Spleen (tissue), 11 donors: ENCODE data around the gene MMP15. TPM values are rescaled to one million over a fixed set of nuclear protein-coding genes. Genes with fewer than 3 reads are reported as not detected.

Source experiments
- DNase-seq: peaks from one replicate; pipeline ENCODE4 v3.0.0-alpha.2; 2020
- H3K27ac ChIP-seq, 8 donors: fragments of 200-600 bp; sonication (generic) in 7 of 8; 1 replicate in 4 of 8; 2 replicates in 4 of 8; pipeline versions ENCODE4 v1.5.0 to v1.8.0; 2016 to 2021; ENCODE audit warnings: inconsistent platforms in 4 of 8, mild to moderate bottlenecking in 4 of 8, moderate library complexity in 1 of 8
- H3K27me3 ChIP-seq, 7 donors: fragments of 200-600 bp; sonication (generic) in 6 of 7; replicated peaks in 1 of 7; 1 replicate in 4 of 7; 2 replicates in 3 of 7; pipeline versions ENCODE4 v1.5.0 to v1.8.0; 2016 to 2021; ENCODE audit warnings: inconsistent platforms in 3 of 7, mild to moderate bottlenecking in 1 of 7
- H3K36me3 ChIP-seq, 6 donors: fragments of 200-600 bp; sonication (generic) in 5 of 6; 1 replicate in 4 of 6; 2 replicates in 2 of 6; pipeline versions ENCODE4 v1.5.0 to v1.8.0; 2016 to 2021; ENCODE audit warnings: inconsistent platforms in 2 of 6
- H3K4me1 ChIP-seq, 6 donors: fragments of 200-600 bp; sonication (generic) in 5 of 6; 1 replicate in 3 of 6; 2 replicates in 3 of 6; pipeline versions ENCODE4 v1.5.0 to v1.8.0; 2016 to 2021; ENCODE audit warnings: inconsistent platforms in 3 of 6
- H3K4me3 ChIP-seq, 8 donors: fragments of 200-600 bp; sonication (generic) in 7 of 8; 1 replicate in 4 of 8; 2 replicates in 4 of 8; pipeline versions ENCODE4 v1.5.0 to v1.8.0; 2016 to 2021; ENCODE audit warnings: inconsistent platforms in 4 of 8, mild to moderate bottlenecking in 4 of 8, moderate library complexity in 2 of 8
- H3K9me3 ChIP-seq, 8 donors: fragments of 200-600 bp; sonication (generic) in 7 of 8; 1 replicate in 4 of 8; 2 replicates in 4 of 8; pipeline versions ENCODE4 v1.5.0 to v1.8.0; 2016 to 2021; ENCODE audit warnings: inconsistent platforms in 4 of 8
- CTCF ChIP-seq, 11 experiments: fragments of 200-600 bp in 7 of 11; fragments of 450-650 bp in 4 of 11; sonication (generic) in 4 of 11; IDR thresholded peaks in 8 of 11; conservative IDR thresholded peaks in 3 of 11; 1 replicate in 7 of 11; 2 replicates in 4 of 11; pipeline versions ENCODE4 v1.4.0 to v1.8.0; 2016 to 2021; ENCODE audit warnings: antibody characterized with exemption in 11 of 11, inconsistent platforms in 4 of 11, mild to moderate bottlenecking in 1 of 11
- POLR2A ChIP-seq, 3 donors: fragments of 450-650 bp; IDR thresholded peaks; one replicate each; pipeline ENCODE4 v1.5.1; 2017; ENCODE audit warnings: antibody characterized with exemption in 3 of 3, mild to moderate bottlenecking in 1 of 3
- POLR2AphosphoS5 ChIP-seq, 3 donors: sonication (generic); formaldehyde crosslinking; IDR thresholded peaks; one replicate each; pipeline ENCODE4 v1.5.1; 2017; ENCODE audit warnings: antibody characterized with exemption in 3 of 3
- WGBS, 5 donors: extraction: QIAGEN DNeasy Blood & Tissue Kit in 3 of 5; methylation state at CpG; one replicate each; pipeline versions ENCODE4 v1.1.5 to v1.1.7; 2013 to 2018; 5-methylcytosine and 5-hydroxymethylcytosine counted together
- intact Hi-C: fragments of 100-400 bp; cut with DNase I; formaldehyde crosslinking; loops from one replicate; pipeline ENCODE4 v1.15.0; 2023; ENCODE audit warnings: low total_unique reads
- polyA plus RNA-seq, 3 donors: library from polyadenylated mRNA; stranded (reverse); fragments of 200-250 nt; gene quantifications; one replicate each; pipeline ENCODE4 v1.2.1, GENCODE V29; 2013
- total RNA-seq, 7 donors: library from RNA; depleted of rRNA in 3 of 7; stranded (reverse); fragments of >200 nt in 3 of 7; fragmentation: NEBNext Ultra II Directional in 4 of 7; extraction: Animal tissue kit (Norgen Biotek cat#: 25700) in 4 of 7; gene quantifications; one replicate each; pipeline versions ENCODE4 v1.1.0 to v1.2.1, GENCODE V29; 2016 to 2021
- donor health status: healthy with polysubstance abuse.
- donor health status: DM: no; HTN: no; CAD: no; lungs with moderate emphysema.
- donor health status: DM: no; HTN: no; CAD: no.
- donor health status: Bipolar disorder and iron deficiency.
- donor health status: healthy.
- donor health status: DM: no; HTN: no; CAD: no.
- donor health status: DM: yes; HTN: yes; CAD: no.

The MMP15 gene
- total and polyA plus RNA-seq, 10 donors = 2.3 to 24.2 (median 14.0) TPM

DNA sequence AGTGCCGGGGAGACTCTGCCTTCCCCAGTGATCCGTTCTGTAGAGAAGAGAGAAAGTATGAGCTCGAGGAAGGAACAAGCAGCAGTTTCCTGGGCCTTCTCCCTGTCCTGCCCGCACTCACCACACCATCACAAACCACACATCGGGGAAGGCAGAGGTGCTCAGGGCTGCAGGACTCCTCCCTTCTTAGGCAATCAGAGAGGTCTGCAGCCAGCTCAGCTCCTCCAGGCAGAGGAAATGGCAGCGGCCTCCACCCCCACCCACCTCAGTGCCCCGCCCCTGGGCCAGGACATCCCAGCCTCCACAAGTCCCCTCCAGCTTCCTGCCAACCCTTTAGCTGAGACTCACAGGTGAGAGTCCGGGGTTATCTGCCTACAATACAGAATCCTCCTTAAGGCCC, 27.1 kb upstream of the MMP15 start:
- Histone ChIP-seq H3K4me1 (peaks cover 21 to 93% (median 70%) of the 10 kb centered on the region in 6 donors), H3K27me3 (no peaks in the 10 kb centered on the region), H3K4me3 (peak overlapping the region in 3 of 8 donors; percentile 77 to 88 (median 77)), H3K9me3 (no peaks in the 10 kb centered on the region), H3K36me3 (peaks cover 7 to 56% (median 36%) of the 10 kb centered on the region in 6 donors), H3K27ac (peak overlapping the region; percentile 19 to 98 (median 96))
- WGBS, 5 donors = 29 to 54% (median 50%) methylated on average over 8 of the region's 8 CpGs
- peak in 1 of 11 experiments; percentile 10 for TF ChIP-seq CTCF (IDR thresholded peaks at IDR 0.05 in 8 of 11, conservative IDR thresholded peaks at IDR 0.05 in 3 of 11)
- no peak for TF ChIP-seq POLR2A (IDR thresholded peaks at IDR 0.05)
- peak; percentile 20 to 52 (median 48) for TF ChIP-seq POLR2AphosphoS5 (IDR thresholded peaks at IDR 0.05)
- peak; percentile 90 for DNase-seq
- intact Hi-C loops = no loop called here

DNA sequence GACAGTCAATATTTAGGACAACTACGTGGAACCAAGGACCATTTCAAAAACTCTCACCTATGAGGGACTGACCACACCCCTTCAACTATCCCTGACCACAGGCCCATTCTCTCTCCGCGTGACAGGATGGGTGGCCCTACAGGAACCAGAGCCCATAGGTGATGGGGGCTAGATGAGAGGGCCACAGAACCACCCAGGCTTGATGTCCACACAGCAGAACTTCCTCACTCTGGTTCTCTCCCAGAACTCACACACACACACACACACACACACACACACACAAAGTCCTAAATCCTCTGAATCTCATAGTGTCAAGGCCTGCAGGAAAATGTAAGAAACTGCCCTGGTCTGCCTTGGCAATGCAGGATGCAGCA, 26.6 kb upstream of the MMP15 start:
- Histone ChIP-seq H3K27ac (peak overlapping the region; percentile 19 to 98 (median 96)), H3K36me3 (peaks cover 7 to 54% (median 36%) of the 10 kb centered on the region in 6 donors), H3K4me1 (peaks cover 21 to 93% (median 67%) of the 10 kb centered on the region in 6 donors), H3K9me3 (no peaks in the 10 kb centered on the region), H3K27me3 (no peaks in the 10 kb centered on the region), H3K4me3 (peak overlapping the region in 5 of 8 donors; percentile 67 to 88 (median 77))
- no peak for TF ChIP-seq CTCF (IDR thresholded peaks at IDR 0.05 in 8 of 11, conservative IDR thresholded peaks at IDR 0.05 in 3 of 11)
- TF ChIP-seq POLR2AphosphoS5 (IDR thresholded peaks at IDR 0.05) = no peak
- no peak for TF ChIP-seq POLR2A (IDR thresholded peaks at IDR 0.05)
- intact Hi-C loops = no loop called here
- peak; percentile 79 for DNase-seq
- 43 to 80% (median 57%) methylated on average over 3 of the region's 3 CpGs for WGBS, 5 donors

- Histone ChIP-seq H3K4me3 (peak overlapping the region; percentile 44 to 92 (median 77)), H3K27ac (peak overlapping the region; percentile 86 to 98 (median 96)), H3K36me3 (peaks cover 7 to 54% (median 36%) of the 10 kb centered on the region in 6 donors), H3K9me3 (no peaks in the 10 kb centered on the region), H3K27me3 (no peaks in the 10 kb centered on the region), H3K4me1 (peaks cover 18 to 91% (median 62%) of the 10 kb centered on the region in 6 donors)
- intact Hi-C loops = no loop called here
- no peak for DNase-seq
- TF ChIP-seq CTCF (IDR thresholded peaks at IDR 0.05 in 8 of 11, conservative IDR thresholded peaks at IDR 0.05 in 3 of 11) (peak in 3 of 11 experiments; percentile 23 to 45 (median 28)), POLR2AphosphoS5 (IDR thresholded peaks at IDR 0.05) (no peak), POLR2A (IDR thresholded peaks at IDR 0.05) (no peak)
- 3 to 8% (median 8%) methylated on average over 6 of the region's 6 CpGs for WGBS, 5 donors
Measured at GRCh38 chr16:57999366-57999970, 26.1 kb upstream of the MMP15 start.

GRCh38 chr16:57999971-58000705, 25.4 kb upstream of the MMP15 start, which contains the start of gene ZNF319:
Gene ZNF319, minus strand, starts transcription at chr16:58000672. Its CDS starts 2,407 bp downstream, at chr16:57998265.
- Histone ChIP-seq H3K4me3 (peak within 1 kb of the TSS; percentile 60 to 92 (median 77)), H3K36me3 (peaks cover 7 to 60% (median 36%) of the 10 kb centered on the region in 6 donors), H3K27ac (peak within 1 kb of the TSS; percentile 86 to 98 (median 96)), H3K9me3 (no peaks in the 10 kb centered on the region), H3K27me3 (no peaks in the 10 kb centered on the region), H3K4me1 (peaks cover 14 to 91% (median 61%) of the 10 kb centered on the region in 6 donors)
- TF ChIP-seq POLR2A (IDR thresholded peaks at IDR 0.05) (no peak), CTCF (IDR thresholded peaks at IDR 0.05 in 8 of 11, conservative IDR thresholded peaks at IDR 0.05 in 3 of 11) (no peak), POLR2AphosphoS5 (IDR thresholded peaks at IDR 0.05) (peak in 2 of 3 donors; percentile 19 to 64)
- 0 to 1% (median 0%) methylated on average over 3 to 95 of the region's 95 CpGs for WGBS, 5 donors
- intact Hi-C loops = loop anchor here (10.0 kb wide), 2 partner anchors 245 to 405 kb away; no protein-coding TSS in a partner anchor
- DNase-seq = peak; percentile 89
